Kidney epithelial cell (primary cell): ENCODE measurements around the gene DDX23. TPM values are rescaled to one million over a fixed set of nuclear protein-coding genes. Genes with fewer than 3 reads are reported as not detected.
"Not testable (repeated sequence)": the region's sequence is repeated elsewhere in the genome, so short reads cannot be mapped to it uniquely, and the experiment has no call there.

Experiments used
- DNase-seq: peaks from one replicate; pipeline ENCODE4 v3.0.0-alpha.2; 2010; ENCODE audit warnings: low read depth
- H3K27me3 ChIP-seq: 2 replicates; pipeline ENCODE4 v1.6.0; 2011; ENCODE audit warnings: low read length; ENCODE audit not compliant: control insufficient read depth, insufficient read depth
- H3K36me3 ChIP-seq: 2 replicates; pipeline ENCODE4 v1.5.1; 2011; ENCODE audit warnings: low read length; ENCODE audit not compliant: control insufficient read depth, insufficient read depth
- H3K4me3 ChIP-seq: 2 replicates; pipeline ENCODE4 v1.5.1; 2011; ENCODE audit warnings: low read depth, mild to moderate bottlenecking, control low read depth, low read length
- total RNA-seq: library from RNA; depleted of rRNA; stranded (reverse); fragments of >200 nt; gene quantifications from 2 replicates; pipeline ENCODE4 v1.2.3, GENCODE V29; 2015
- TF ChIP-seq, protein P1 (sequence below): IDR thresholded peaks from 2 replicates; pipeline ENCODE4 v1.5.1; 2011; ENCODE audit warnings: mild to moderate bottlenecking, moderate library complexity, low read length, control low read depth, inconsistent platforms; ENCODE audit not compliant: insufficient read depth, poor library complexity, severe bottlenecking

The DDX23 gene
- total RNA-seq, 1 donor from 2014 or later: 65.1 TPM

DNA sequence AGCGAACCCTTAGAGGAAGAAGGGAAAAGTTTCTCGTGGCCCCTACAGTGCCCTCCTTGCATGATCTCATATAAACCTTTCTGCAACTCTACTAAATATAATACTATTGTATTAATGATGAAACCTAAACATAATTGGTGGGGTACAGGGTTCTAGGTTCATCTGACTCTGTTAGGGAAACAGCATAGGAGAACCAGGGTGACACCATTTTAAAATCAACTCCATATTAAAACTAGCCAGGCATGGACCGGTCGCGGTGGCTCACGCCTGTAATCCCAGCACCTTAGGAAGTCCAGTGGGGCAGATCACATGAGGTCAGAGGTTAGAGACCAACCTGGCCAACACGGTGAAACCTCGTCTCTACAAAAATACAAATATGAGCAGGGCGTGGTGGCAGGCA is 28.7 kb upstream of the DDX23 start:
- TF ChIP-seq, protein P1, sequence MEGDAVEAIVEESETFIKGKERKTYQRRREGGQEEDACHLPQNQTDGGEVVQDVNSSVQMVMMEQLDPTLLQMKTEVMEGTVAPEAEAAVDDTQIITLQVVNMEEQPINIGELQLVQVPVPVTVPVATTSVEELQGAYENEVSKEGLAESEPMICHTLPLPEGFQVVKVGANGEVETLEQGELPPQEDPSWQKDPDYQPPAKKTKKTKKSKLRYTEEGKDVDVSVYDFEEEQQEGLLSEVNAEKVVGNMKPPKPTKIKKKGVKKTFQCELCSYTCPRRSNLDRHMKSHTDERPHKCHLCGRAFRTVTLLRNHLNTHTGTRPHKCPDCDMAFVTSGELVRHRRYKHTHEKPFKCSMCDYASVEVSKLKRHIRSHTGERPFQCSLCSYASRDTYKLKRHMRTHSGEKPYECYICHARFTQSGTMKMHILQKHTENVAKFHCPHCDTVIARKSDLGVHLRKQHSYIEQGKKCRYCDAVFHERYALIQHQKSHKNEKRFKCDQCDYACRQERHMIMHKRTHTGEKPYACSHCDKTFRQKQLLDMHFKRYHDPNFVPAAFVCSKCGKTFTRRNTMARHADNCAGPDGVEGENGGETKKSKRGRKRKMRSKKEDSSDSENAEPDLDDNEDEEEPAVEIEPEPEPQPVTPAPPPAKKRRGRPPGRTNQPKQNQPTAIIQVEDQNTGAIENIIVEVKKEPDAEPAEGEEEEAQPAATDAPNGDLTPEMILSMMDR: no peak
- Histone ChIP-seq H3K36me3 (no peaks in the 10 kb centered on the region), H3K4me3 (no peak overlapping the region), H3K27me3 (no peaks in the 10 kb centered on the region)
- DNase-seq: no peak

DNA sequence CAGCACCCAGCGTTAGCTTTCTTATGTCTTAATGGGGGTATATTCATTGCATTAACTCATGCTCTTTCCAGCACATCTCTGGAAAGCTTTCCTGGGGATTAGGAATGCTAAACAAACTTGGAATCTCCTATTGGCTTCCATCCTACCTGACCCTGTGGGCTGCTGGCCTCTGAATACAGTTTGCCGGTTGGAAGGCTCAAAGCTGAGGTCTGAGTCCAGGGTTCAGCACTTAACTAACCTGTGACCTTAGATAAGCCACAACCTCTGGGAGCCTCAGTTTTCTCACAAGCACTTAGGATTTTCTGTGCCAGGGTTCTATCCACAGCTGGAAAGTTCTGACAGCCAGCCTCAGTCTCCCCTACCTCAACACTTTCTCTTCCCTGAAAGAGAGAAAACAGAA is 26.6 kb upstream of the DDX23 start:
- no peak for DNase-seq
- Histone ChIP-seq H3K4me3 (no peak overlapping the region), H3K27me3 (no peaks in the 10 kb centered on the region), H3K36me3 (no peaks in the 10 kb centered on the region)
- TF ChIP-seq, protein P1: no peak

GRCh38 chr12:48875944-48876515 is 24.1 kb upstream of the DDX23 start:
- Histone ChIP-seq H3K36me3 (no peaks in the 10 kb centered on the region), H3K27me3 (no peaks in the 10 kb centered on the region), H3K4me3 (no peak overlapping the region)
- TF ChIP-seq, protein P1: no peak
- DNase-seq: no peak

- DNase-seq, H3K4me3 ChIP-seq, H3K36me3 ChIP-seq, H3K27me3 ChIP-seq: not testable (repeated sequence)
Observed at GRCh38 chr12:48873534-48873933, 21.6 kb upstream of the DDX23 start.

DNA sequence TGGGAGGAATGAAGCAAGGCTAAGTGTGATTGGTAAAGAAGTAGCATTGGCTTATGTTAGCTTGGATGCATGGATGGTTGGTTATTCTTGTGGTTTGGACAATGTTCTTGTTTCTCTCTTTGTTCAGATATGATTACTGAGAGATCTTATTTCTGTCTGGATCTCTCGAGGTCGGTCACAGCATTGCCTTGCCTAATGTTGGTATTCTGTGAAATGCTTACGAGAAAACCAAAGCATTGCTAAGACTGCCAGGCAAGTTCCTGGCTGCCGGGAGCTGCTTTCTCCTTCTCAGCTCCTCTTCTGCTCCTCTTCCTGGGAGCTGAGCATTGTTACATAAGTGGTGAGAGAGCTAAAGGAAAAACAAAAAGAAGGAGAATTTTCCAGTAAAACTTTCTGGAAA is 21.1 kb upstream of the DDX23 start:
- Histone ChIP-seq H3K36me3 (no peaks in the 10 kb centered on the region), H3K27me3 (no peaks in the 10 kb centered on the region), H3K4me3 (no peak overlapping the region)
- DNase-seq: no peak
- TF ChIP-seq, protein P1: no peak

DNA sequence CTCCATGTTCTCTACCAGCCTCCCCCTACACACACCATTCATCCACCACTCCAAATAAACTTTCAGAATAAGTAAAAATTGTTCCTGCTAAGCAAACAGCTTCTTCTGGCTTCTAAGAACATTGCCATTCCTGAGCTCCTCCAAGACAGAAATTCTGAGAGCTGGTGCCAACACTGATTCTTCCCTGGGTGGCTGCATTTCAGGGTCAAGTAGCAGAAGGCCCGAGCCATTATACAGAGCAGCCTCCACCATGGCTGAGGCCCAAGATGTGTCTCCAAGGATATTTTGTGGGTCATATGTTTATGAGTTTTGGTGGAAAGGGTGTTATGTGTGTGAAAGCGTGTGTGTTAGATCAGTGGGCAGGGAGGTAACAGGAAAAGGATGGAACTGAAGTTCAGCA is 17.2 kb upstream of the DDX23 start:
- DNase-seq: no peak
- peaks cover 11% of the 10 kb centered on the region for H3K27me3 ChIP-seq
- no peak overlapping the region for H3K4me3 ChIP-seq
- TF ChIP-seq, protein P1: no peak
- H3K36me3 ChIP-seq: no peaks in the 10 kb centered on the region
